ENCODE measurements around the gene ACTR1A. TPM values are rescaled to one million over a fixed set of nuclear protein-coding genes. Genes with fewer than 3 reads are reported as not detected.
A peak's percentile ranks its signal among the peaks of the same experiment; 100 is the strongest.

The ACTR1A gene
- total and polyA plus RNA-seq, 7 donors: 48.6 to 146 (median 124) TPM

- intact Hi-C loops (cut with DNase I): no loop called here
- no peaks in the 10 kb centered on the region for H3K9me3 ChIP-seq
- 89 to 91% methylated on average over 18 of the region's 18 CpGs for whole genome bisulfite sequencing, 2 donors
- H3K27me3 ChIP-seq: no peaks in the 10 kb centered on the region
- H3K27ac ChIP-seq: no peak overlapping the region
- H3K36me3 ChIP-seq: peaks cover 54 to 100% (median 95%) of the 10 kb centered on the region in 4 donors
- no peak overlapping the region for H3K4me3 ChIP-seq
- TF ChIP-seq EP300 (IDR thresholded peaks at IDR 0.05): no peak
- DNase-seq: no peak
- H3K4me1 ChIP-seq: peaks cover 0 to under 1% (median 0%) of the 10 kb centered on the region in 4 donors
Observed at GRCh38 chr10:102485093-102485784, 17.3 kb downstream of the ACTR1A start.

- intact Hi-C loops (cut with DNase I): no loop called here
- Histone ChIP-seq H3K4me3 (no peak overlapping the region), H3K27ac (no peak overlapping the region), H3K36me3 (peaks cover 54 to 98% (median 94%) of the 10 kb centered on the region in 4 donors), H3K4me1 (no peaks in the 10 kb centered on the region), H3K9me3 (no peaks in the 10 kb centered on the region), H3K27me3 (no peaks in the 10 kb centered on the region)
- TF ChIP-seq POLR2A (IDR thresholded peaks at IDR 0.05): no peak
- TF ChIP-seq POLR2AphosphoS5 (IDR thresholded peaks at IDR 0.05): no peak
- TF ChIP-seq CTCF (IDR thresholded peaks at IDR 0.05): no peak
- no peak for TF ChIP-seq EP300 (IDR thresholded peaks at IDR 0.05)
- no peak for DNase-seq
- WGBS, 2 donors: 96% methylated on average over 13 of the region's 13 CpGs
Observed at GRCh38 chr10:102484021-102484420, 18.5 kb downstream of the ACTR1A start.

GRCh38 chr10:102480396-102480795 is 22.1 kb downstream of the ACTR1A start:
- WGBS, 2 donors: 90% methylated on average over 9 of the region's 9 CpGs
- Histone ChIP-seq H3K27ac (no peak overlapping the region), H3K27me3 (no peaks in the 10 kb centered on the region), H3K36me3 (peaks cover 26 to 65% (median 59%) of the 10 kb centered on the region in 4 donors), H3K4me3 (no peak overlapping the region), H3K9me3 (no peaks in the 10 kb centered on the region), H3K4me1 (no peaks in the 10 kb centered on the region)
- no peak for DNase-seq
- TF ChIP-seq CTCF (IDR thresholded peaks at IDR 0.05): no peak
- TF ChIP-seq POLR2AphosphoS5 (IDR thresholded peaks at IDR 0.05): no peak
- no peak for TF ChIP-seq POLR2A (IDR thresholded peaks at IDR 0.05)
- no peak for TF ChIP-seq EP300 (IDR thresholded peaks at IDR 0.05)
- intact Hi-C loops (cut with DNase I): no loop called here

GRCh38 chr10:102479651-102480050 is 22.9 kb downstream of the ACTR1A start:
- Histone ChIP-seq H3K4me1 (no peaks in the 10 kb centered on the region), H3K36me3 (peaks cover 20 to 57% (median 52%) of the 10 kb centered on the region in 4 donors), H3K27me3 (no peaks in the 10 kb centered on the region), H3K9me3 (no peaks in the 10 kb centered on the region), H3K27ac (peak overlapping the region in 3 of 4 donors; percentile 27 to 60 (median 49)), H3K4me3 (no peak overlapping the region)
- TF ChIP-seq POLR2A (IDR thresholded peaks at IDR 0.05) (no peak), CTCF (IDR thresholded peaks at IDR 0.05) (no peak), POLR2AphosphoS5 (IDR thresholded peaks at IDR 0.05) (no peak), EP300 (IDR thresholded peaks at IDR 0.05) (no peak)
- intact Hi-C loops (cut with DNase I): loop anchor here (1.0 to 5.0 kb wide), 2 partner anchors 57 to 85 kb away; partner anchors contain the start of gene FBXL15
- DNase-seq: no peak

GRCh38 chr10:102476466-102477141 is 25.9 kb downstream of the ACTR1A start:
- intact Hi-C loops (cut with DNase I): loop anchor here (5.0 kb wide), 1 partner anchor 54 kb away; the partner anchor contains the start of gene FBXL15
- no peaks in the 10 kb centered on the region for H3K9me3 ChIP-seq
- no peak for DNase-seq
- no peaks in the 10 kb centered on the region for H3K27me3 ChIP-seq
- H3K36me3 ChIP-seq: peaks cover 12 to 27% (median 22%) of the 10 kb centered on the region in 4 donors
- TF ChIP-seq POLR2A (IDR thresholded peaks at IDR 0.05): no peak
- no peak for TF ChIP-seq EP300 (IDR thresholded peaks at IDR 0.05)
- peak in 2 of 4 donors; percentile 47 for TF ChIP-seq POLR2AphosphoS5 (IDR thresholded peaks at IDR 0.05)
- peak overlapping the region in 3 of 4 donors; percentile 20 to 26 (median 20) for H3K27ac ChIP-seq
- no peaks in the 10 kb centered on the region for H3K4me1 ChIP-seq
- no peak overlapping the region for H3K4me3 ChIP-seq
- WGBS, 2 donors: 65 to 72% methylated on average over 9 of the region's 9 CpGs
